GM08714 (cell line): ENCODE measurements around the gene PHYH.

ENCODE experiments used
- H3K4me3 ChIP-seq: fragments of 200-500 bp; sonication (Bioruptor generic); 2 replicates; pipeline ENCODE4 v1.5.1; 2014; ENCODE audit warnings: mild to moderate bottlenecking, low read length, inconsistent platforms
- ZNF274 ChIP-seq: IDR thresholded peaks from 2 replicates; pipeline ENCODE4 v1.6.1; 2012; ENCODE audit warnings: mild to moderate bottlenecking, low read depth, low read length

PHYH gene

GRCh38 chr10:13299437-13300287 is at the start of gene PHYH:
TSS of gene PHYH (minus strand) at chr10:13300064. CDS start at chr10:13300042, 22 bp downstream.
- TF ChIP-seq ZNF274, result no peak
- peak within 1 kb of the TSS; percentile 77 for H3K4me3 ChIP-seq

GRCh38 chr10:13348216-13349017 is 48.6 kb upstream of the PHYH start, which contains the start of gene SEPHS1:
TSS of gene SEPHS1 (minus strand) at chr10:13348293. CDS start at chr10:13344950, 3,343 bp downstream.
- peak within 1 kb of the TSS; percentile 93 for H3K4me3 ChIP-seq
- TF ChIP-seq ZNF274, result no peak

- peak overlapping the region; percentile 93 for H3K4me3 ChIP-seq
- TF ChIP-seq ZNF274, result no peak
These were observed 47.8 kb upstream of the PHYH start for GRCh38 chr10:13347500-13348156.

GRCh38 chr10:13347043-13347499 is 47.2 kb upstream of the PHYH start:
- H3K4me3 ChIP-seq, result peak overlapping the region; percentile 93
- TF ChIP-seq ZNF274, result no peak

GRCh38 chr10:13346283-13347042 is 46.6 kb upstream of the PHYH start:
- TF ChIP-seq ZNF274, result no peak
- peak overlapping the region; percentile 93 for H3K4me3 ChIP-seq

GRCh38 chr10:13340626-13341376 is 40.9 kb upstream of the PHYH start:
- no peak for TF ChIP-seq ZNF274
- H3K4me3 ChIP-seq, result peak overlapping the region; percentile 40; the same call in 1 of the 2 replicates

GRCh38 chr10:13340068-13340467 is 40.2 kb upstream of the PHYH start:
- no peak overlapping the region; the same call in 1 of the 2 replicates for H3K4me3 ChIP-seq
- TF ChIP-seq ZNF274, result no peak

- no peak overlapping the region for H3K4me3 ChIP-seq
- no peak for TF ChIP-seq ZNF274
These were observed 38.7 kb upstream of the PHYH start for GRCh38 chr10:13338390-13339110.

GRCh38 chr10:13337827-13338196 is 37.9 kb upstream of the PHYH start:
- no peak overlapping the region for H3K4me3 ChIP-seq
- no peak for TF ChIP-seq ZNF274

- TF ChIP-seq ZNF274, result no peak
- H3K4me3 ChIP-seq, result no peak overlapping the region
These were observed 37.4 kb upstream of the PHYH start for GRCh38 chr10:13337128-13337826.

- no peak overlapping the region for H3K4me3 ChIP-seq
- no peak for TF ChIP-seq ZNF274
These were observed 36.0 kb upstream of the PHYH start for GRCh38 chr10:13335881-13336280.

- no peak for TF ChIP-seq ZNF274
- H3K4me3 ChIP-seq, result no peak overlapping the region
These were observed 34.7 kb upstream of the PHYH start for GRCh38 chr10:13334556-13334955.
